Activated CD4-positive, alpha-beta T cell treated with anti-CD3 and anti-CD28 coated beads, Interleukin-2, amount 50 U/mL, for 1 hour (primary cell): Measurements from ENCODE around the gene CLEC16A.

Source experiments
- DNase-seq: peaks from one replicate; pipeline ENCODE4 v3.0.0-alpha.2; 2020

CLEC16A gene

DNA sequence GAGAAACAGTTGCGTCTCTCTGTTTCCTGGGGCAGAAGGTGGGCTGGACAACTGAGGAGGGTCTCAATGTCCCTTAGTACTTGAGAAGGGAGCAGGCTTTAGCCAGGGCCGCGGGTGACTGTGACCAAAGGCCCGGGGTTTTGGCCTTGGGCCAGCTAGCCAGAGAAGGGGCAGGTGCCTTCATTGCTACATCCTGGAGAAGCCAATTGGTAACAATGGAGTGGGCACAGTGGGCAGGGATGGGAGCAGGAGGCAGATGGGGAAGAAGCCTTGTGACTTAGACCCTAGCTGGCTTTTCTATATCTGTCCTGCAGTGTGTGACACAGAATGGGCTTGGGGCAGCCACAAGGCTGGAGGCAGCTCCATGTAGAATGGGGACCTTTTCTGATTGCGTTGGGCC is 46.0 kb downstream of the CLEC16A start:
- no peak for DNase-seq

GRCh38 chr16:10992112-10992511 is 47.7 kb downstream of the CLEC16A start:
- DNase-seq, result no peak

DNA sequence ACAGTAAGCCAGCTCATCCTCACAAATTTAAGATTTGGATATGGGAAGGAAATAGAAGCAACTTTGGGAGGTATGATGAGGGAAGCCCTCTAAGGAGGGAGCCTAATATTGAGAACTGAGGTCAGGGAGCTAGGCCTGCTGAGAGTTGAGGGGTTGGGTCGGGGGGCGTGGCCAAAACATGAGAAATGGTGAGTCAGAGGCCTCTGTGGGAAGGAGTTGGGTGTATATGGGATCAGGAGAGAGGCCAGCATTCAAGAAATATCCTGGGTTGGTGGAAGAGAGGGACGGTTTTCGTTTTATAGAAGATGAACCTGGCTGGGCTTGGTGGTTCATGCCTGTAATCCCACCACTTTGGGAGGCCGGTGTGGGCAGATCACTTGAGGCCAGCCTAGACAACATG is 48.4 kb downstream of the CLEC16A start:
- DNase-seq, result no peak

DNA sequence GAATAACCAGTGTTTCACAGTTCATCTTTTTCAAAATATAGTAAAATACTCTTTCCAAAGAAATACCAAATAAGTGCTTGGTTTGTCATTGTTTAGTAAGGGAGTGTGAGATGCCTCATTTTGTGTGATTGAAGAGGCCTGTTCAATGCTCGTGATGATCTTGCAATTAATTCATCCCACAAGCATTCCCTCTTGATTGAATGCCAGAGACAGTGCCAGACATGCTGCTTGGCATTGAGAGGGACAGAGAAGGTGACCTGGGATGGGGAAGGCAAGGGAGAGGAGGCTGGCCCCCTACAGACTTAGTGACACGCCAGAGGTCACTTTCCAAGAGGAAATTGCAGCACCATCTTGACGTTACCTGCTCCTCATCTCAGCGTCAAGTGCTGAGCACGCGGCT is 49.3 kb downstream of the CLEC16A start:
- no peak for DNase-seq

GRCh38 chr16:10994571-10994970 is 50.2 kb downstream of the CLEC16A start:
- no peak for DNase-seq

DNA sequence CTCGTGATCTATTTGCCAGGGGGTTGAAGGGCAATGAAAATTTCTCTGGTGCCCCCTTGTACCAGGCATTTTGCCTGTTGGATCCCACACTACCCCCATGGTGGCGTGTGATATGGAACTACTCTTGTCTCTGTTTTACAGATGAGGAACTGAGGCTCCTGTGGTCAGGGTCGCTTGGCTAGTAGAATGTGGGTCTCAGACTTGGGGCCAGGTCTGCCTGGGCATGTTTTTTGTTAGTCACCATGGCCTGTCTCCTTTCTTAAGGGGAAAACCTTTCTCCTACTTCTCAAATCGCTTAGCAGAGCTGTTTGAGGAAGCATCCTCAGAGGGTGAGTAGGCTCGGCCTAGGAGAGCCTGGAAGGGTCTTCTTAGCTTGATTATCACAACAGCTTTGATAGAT is 51.2 kb downstream of the CLEC16A start:
- DNase-seq, result no peak

GRCh38 chr16:10997485-10997884 is 53.1 kb downstream of the CLEC16A start:
- DNase-seq, result no peak

GRCh38 chr16:10999300-10999699 is 54.9 kb downstream of the CLEC16A start:
- DNase-seq, result no peak

- DNase-seq, result no peak
Observed at GRCh38 chr16:11001611-11002010, 57.2 kb downstream of the CLEC16A start.

- no peak for DNase-seq
Observed at GRCh38 chr16:11003141-11003540, 58.8 kb downstream of the CLEC16A start.

DNA sequence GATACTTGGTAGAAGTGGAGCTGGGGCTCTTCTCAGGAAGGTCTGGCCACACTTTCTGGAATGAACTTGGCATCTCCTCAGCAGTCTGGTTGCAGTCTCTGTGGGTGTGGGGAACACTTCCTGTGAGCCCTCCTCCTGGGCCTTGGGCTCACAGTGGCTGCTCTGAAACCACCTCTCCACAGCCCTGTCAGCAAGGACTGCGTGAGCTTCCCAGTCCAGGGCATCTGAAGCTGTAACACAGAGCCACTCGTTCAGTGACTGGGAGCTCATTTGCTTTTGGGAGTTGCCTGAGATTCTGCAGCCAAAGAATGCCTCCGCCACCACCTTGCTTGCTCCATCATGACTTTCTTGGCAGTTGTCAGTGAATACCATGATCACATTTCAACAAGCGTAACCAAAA is 60.0 kb downstream of the CLEC16A start:
- DNase-seq, result no peak

DNA sequence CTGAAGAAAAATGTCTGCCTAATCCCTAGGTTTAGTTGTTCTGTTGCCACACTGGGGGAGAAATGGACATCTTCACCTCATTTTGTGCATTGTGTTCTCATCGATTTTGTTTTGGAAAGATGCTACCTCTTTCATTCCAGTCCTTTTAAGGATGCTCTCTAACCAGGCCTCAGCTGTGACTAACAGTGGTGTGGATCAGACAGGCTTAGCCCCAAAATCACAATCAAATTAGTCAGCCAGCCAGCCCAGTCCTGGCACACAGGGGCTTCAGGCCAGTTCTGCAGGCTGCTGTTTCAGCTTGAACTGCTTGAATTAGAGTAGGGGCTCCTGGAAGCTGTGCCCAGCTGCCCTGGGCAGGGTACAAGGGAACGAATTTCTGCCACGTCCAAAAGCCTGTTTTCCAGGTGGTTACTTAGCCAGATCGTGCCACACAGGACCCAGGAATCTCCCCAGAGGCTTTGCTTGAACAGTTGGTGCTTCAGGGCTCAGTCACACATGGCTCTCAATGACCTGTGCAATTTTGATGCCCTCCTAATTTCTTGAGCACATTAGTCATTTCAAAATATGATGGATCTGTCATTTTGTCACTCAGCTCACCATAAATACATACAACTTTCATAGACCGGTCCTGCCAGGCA is 60.7 kb downstream of the CLEC16A start:
- no peak for DNase-seq

DNA sequence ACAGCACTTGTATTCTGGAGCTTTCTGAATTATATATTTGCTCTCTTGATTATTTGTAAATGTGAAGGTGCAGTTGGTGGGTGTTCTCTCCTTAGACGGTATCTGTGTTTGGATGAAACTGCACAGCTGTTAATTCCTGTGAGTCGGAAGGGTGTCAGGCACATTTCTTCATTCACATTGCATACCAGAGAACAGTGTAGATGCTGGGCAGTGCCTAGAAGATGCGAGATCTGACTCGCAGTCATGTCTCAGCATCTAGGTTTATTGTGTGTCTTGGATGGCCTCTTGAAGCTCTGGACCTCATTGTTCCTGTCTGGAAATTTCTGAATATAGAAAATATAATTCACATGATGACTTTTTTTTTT is 61.2 kb downstream of the CLEC16A start:
- DNase-seq, result no peak

- DNase-seq, result no peak
Observed at GRCh38 chr16:11006656-11007055, 62.3 kb downstream of the CLEC16A start.

DNA sequence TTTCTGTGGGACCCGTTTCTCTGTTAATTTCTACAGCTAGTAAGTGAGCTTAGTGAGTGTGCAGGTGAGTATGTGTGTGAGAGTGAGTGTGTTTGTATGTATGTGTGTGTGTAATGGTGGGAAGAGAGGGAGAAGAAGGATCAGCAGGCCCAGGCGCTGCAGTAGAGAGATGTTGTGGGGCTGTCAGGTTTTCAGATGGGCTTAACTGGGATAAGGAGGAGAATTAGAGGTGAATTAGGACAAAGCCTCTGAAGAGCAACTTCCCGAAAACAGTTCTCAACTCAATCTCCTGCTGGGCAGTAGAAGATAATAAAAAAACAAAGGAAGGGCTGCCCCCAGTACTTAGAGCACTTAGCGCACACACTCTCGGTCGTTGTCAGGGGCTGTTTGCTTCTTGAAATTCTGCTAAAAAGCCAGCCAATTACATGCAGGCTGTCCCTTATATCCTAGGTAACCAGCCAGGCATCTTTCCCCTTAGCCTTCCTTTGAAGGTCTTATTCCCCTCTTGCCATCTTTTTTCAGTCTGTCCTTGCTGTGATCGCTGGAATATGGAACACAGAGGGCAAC is 63.4 kb downstream of the CLEC16A start:
- DNase-seq, result no peak

DNA sequence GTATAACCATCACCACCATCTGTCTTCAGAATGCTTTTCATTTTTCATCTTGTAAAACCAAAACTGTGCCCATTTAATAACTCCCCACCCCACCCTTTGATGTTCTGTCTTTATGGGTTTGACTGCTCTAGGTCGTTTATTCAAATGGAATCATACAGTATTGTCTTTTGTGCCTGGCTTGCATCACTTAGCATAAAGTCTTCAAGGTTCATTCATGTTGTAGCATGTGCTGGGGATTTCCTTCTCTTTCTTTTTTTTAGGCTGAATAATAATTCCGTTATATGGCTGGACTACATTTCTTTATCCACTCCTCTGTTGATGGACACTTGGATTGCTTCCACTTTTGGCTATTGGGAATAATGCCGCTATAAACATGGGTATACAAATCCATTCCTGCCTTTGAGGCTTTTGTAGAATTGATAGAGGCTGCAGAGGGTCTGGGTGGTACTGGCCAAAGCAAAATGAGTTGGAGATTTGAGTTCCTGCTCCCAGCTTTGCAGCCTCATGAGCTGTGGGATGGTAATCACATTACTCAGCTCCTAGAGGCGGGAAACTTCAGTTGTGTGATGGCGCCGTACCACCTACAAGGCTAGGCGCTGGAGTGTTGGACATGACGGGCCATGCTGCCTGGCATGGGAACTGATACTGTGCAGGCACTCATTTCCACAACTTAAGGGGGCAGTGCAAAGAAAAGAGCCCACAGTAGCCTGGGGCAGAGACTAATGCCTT is 64.8 kb downstream of the CLEC16A start:
- DNase-seq, result no peak

- DNase-seq, result no peak
Observed at GRCh38 chr16:11010575-11011221, 66.3 kb downstream of the CLEC16A start.

GRCh38 chr16:11011326-11011725 is 67.0 kb downstream of the CLEC16A start:
- DNase-seq, result no peak

DNA sequence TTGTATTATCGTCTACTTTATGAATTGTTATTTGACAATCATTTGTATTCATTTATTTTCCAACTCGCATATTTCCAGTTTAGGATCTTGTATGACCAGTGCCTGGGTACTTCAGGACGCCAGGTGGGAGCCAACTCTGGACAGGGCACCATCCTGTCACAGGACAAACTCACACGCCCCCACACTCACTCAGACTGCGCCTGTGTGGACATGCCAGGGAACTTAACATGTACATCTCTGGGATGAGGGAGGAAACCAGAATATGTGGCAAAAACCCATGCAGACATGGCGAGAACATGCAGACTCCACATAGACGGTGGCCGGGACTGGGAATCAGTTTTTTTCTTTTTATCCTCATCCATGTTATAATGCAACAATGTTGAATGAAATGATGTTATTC is 68.5 kb downstream of the CLEC16A start:
- no peak for DNase-seq

DNA sequence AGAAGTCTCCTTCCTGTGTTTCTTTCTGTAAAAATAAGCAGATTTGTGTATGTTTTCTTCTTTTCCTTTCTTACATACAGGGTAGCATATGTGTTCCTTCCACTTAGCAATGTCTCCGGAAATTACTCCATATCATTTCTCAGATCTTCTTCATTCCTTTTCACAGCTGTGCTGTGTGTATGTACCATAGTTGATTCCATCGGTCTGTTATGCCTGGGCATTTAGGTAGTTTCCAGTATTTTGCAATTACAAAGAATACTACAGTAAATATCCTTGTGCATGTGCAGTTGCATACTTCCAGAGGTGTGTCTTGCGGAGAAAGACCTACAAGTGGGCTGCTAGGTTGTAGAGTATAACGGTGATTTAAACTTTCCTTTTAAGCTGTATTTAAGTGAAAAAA is 69.8 kb downstream of the CLEC16A start:
- DNase-seq, result no peak

GRCh38 chr16:11015076-11015475 is 70.7 kb downstream of the CLEC16A start:
- DNase-seq, result no peak

DNA sequence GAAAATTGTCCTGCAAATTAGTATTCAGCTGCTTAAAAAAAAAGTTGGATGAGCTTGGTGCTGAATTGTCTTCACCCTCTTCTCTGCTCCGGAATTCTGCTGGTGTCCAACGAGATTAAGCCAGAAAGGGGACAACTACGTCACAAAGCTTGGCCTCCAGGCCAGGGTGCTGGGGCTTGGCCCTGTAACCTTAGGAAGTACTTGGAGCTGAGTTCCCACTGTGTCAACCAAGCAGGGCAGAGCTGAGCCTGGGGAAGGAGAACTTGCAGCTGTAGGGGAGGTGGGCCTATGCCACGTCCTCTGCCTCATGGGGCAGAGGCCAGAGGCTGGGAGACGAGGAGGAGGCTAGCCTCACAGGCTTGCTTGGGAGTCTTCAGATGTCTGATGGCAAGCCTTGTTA is 71.2 kb downstream of the CLEC16A start:
- no peak for DNase-seq

DNA sequence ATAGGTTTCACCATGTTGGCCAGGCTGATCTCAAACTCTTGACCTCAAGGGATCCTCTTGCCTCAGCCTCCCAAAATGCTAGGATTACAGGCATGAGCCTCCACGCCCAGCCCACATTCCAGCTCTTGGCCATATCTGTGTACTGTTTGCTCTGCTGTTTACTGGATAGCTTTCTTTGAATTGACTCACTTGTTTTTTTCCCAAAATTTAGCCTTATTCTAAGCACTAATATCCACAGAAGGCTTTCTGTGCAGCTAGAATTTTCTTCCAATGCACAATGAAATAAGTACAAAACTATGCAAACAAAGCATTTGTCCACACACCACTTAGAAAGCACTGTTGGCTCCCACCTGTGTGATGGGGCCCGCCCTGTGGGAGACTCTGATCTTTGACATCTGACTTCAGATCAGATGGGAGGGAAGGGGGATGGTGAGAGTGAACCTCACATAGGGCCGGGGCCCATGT is 72.2 kb downstream of the CLEC16A start:
- DNase-seq, result no peak

GRCh38 chr16:11016993-11017392 is 72.6 kb downstream of the CLEC16A start:
- no peak for DNase-seq
